OCI-LY7 (cell line): Measurements from ENCODE around the gene TSPAN5. TPM values are rescaled to one million over a fixed set of nuclear protein-coding genes. Genes with fewer than 3 reads are reported as not detected.

ENCODE experiments used
- BruUV-seq: library from RNA; stranded (reverse); fragments of 400-500 nt; replicated peaks from 2 replicates; lab custom pipeline; 2021; lab: Mats Ljungman, UMichigan
- CTCF ChIA-PET: fragments of 300-600 bp; sonication (Branson Sonifier 250); formaldehyde crosslinking; loops from one replicate; lab custom pipeline; 2022; ENCODE audit warnings: antibody characterized with exemption; ENCODE audit not compliant: unreplicated experiment; lab: Charles Lee
- POLR2A ChIA-PET: fragments of 300-600 bp; sonication (Branson Sonifier 250); formaldehyde crosslinking; loops from one replicate; lab custom pipeline; 2022; ENCODE audit warnings: antibody characterized with exemption; lab: Charles Lee
- DNase-seq: peaks from one replicate; pipeline ENCODE4 v3.0.0-alpha.2; 2015; ENCODE audit warnings: low spot score
- H2AFZ ChIP-seq: fragments of 200-600 bp; sonication (generic), shearing (Covaris generic); 2 replicates; pipeline ENCODE4 v1.6.1; 2014; ENCODE audit warnings: mild to moderate bottlenecking, antibody characterized with exemption, low read length, moderate library complexity
- H3K27ac ChIP-seq: fragments of 200-600 bp; sonication (generic); 2 replicates; pipeline ENCODE4 v1.5.1; 2014; ENCODE audit warnings: mixed run types, low read depth, mild to moderate bottlenecking, moderate library complexity, low read length, inconsistent platforms; ENCODE audit not compliant: poor library complexity, severe bottlenecking
- H3K36me3 ChIP-seq: fragments of 200-600 bp; sonication (generic); 2 replicates; pipeline ENCODE4 v1.6.1; 2014; ENCODE audit warnings: mild to moderate bottlenecking, antibody characterized with exemption, low read length, moderate library complexity, mixed read lengths; ENCODE audit not compliant: insufficient read depth
- H3K4me1 ChIP-seq: fragments of 200-600 bp; sonication (generic); 2 replicates; pipeline ENCODE4 v1.5.1; 2014; ENCODE audit warnings: mild to moderate bottlenecking, low read length; ENCODE audit not compliant: insufficient read depth, poor library complexity, severe bottlenecking
- H3K4me2 ChIP-seq: fragments of 200-600 bp; sonication (generic); 2 replicates; pipeline ENCODE4 v1.6.1; 2014; ENCODE audit warnings: mild to moderate bottlenecking, low read length
- H3K4me3 ChIP-seq: fragments of 200-600 bp; sonication (generic); 2 replicates; pipeline ENCODE4 v1.5.1; 2014; ENCODE audit warnings: mild to moderate bottlenecking, low read depth, low read length; ENCODE audit not compliant: poor library complexity, severe bottlenecking
- H3K79me2 ChIP-seq: fragments of 200-600 bp; sonication (generic); 2 replicates; pipeline ENCODE4 v1.6.1; 2016; ENCODE audit warnings: low read depth, mild to moderate bottlenecking, low read length, moderate library complexity, mixed read lengths; ENCODE audit not compliant: insufficient read depth
- H3K9me2 ChIP-seq: fragments of 200-600 bp; sonication (generic); 2 replicates; pipeline ENCODE4 v1.6.1; 2016; ENCODE audit warnings: mild to moderate bottlenecking, low read length, mixed read lengths; ENCODE audit not compliant: insufficient read depth
- H3K9me3 ChIP-seq: fragments of 200-600 bp; sonication (generic); 2 replicates; pipeline ENCODE4 v1.6.1; 2014; ENCODE audit warnings: mild to moderate bottlenecking, mixed run types, low read length, mixed read lengths
- H4K20me1 ChIP-seq: fragments of 200-600 bp; sonication (generic); 2 replicates; pipeline ENCODE4 v1.6.1; 2014; ENCODE audit warnings: mild to moderate bottlenecking, antibody characterized with exemption, low read length, moderate library complexity, mixed read lengths; ENCODE audit not compliant: insufficient read depth
- EZH2phosphoT487 ChIP-seq: fragments of 200-600 bp; sonication (generic); IDR thresholded peaks from 2 replicates; pipeline ENCODE4 v1.6.1; 2018; ENCODE audit warnings: low read depth, borderline replicate concordance, mild to moderate bottlenecking, mixed run types, antibody characterized with exemption, low read length, moderate library complexity, mixed read lengths
- intact Hi-C: fragments of 100-400 bp; cut with micrococcal nuclease; formaldehyde crosslinking; loops from one replicate; pipeline ENCODE4 v1.10.0; 2022; ENCODE audit not compliant: unreplicated experiment
- total RNA-seq, 2 experiments: library from RNA; depleted of rRNA in 1 of 2; stranded (reverse); fragments of >200 nt in 1 of 2; shearing (Covaris generic) in 1 of 2; gene quantifications; 2 replicates each; pipeline ENCODE4 v1.2.3, GENCODE V29; 2014 to 2022
- TF ChIP-seq, protein P1 (sequence below): fragments of 200-600 bp; sonication (generic); conservative IDR thresholded peaks from 2 replicates; pipeline ENCODE4 v1.5.1; 2014; ENCODE audit warnings: mild to moderate bottlenecking, antibody characterized with exemption, low read length, moderate library complexity, mixed read lengths

Gene TSPAN5
- total RNA-seq, 2 experiments from 2014 or later: not detected

DNA sequence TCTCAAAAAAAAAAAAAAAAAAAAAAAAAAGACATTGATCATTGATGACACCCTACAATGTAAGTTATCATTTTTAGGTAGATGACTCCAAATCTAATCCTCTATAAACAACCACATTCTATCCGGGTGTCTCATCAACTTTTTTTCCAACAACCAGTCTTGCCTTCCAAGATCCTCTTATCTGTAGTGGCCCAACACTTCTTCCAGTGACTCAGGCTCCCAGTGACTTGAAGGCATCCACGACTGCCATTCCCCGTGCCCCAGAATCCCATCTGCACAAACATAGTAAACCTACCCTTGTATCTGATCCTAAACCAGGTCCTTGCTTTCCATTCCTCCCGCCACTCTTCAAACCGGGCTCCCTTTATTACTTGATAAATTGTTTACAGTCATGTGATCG is 15.6 kb upstream of the TSPAN5 start:
- Histone ChIP-seq H3K4me2 (no peak overlapping the region), H3K4me3 (no peak overlapping the region), H2AFZ (no peak overlapping the region), H3K9me2 (no peaks in the 10 kb centered on the region), H3K79me2 (no peaks in the 10 kb centered on the region), H3K27ac (no peak overlapping the region), H3K4me1 (no peaks in the 10 kb centered on the region), H3K36me3 (no peaks in the 10 kb centered on the region), H3K9me3 (no peaks in the 10 kb centered on the region), H4K20me1 (no peaks in the 10 kb centered on the region)
- ChIA-PET CTCF (no interaction called here), POLR2A (no interaction called here)
- TF ChIP-seq, protein P1, sequence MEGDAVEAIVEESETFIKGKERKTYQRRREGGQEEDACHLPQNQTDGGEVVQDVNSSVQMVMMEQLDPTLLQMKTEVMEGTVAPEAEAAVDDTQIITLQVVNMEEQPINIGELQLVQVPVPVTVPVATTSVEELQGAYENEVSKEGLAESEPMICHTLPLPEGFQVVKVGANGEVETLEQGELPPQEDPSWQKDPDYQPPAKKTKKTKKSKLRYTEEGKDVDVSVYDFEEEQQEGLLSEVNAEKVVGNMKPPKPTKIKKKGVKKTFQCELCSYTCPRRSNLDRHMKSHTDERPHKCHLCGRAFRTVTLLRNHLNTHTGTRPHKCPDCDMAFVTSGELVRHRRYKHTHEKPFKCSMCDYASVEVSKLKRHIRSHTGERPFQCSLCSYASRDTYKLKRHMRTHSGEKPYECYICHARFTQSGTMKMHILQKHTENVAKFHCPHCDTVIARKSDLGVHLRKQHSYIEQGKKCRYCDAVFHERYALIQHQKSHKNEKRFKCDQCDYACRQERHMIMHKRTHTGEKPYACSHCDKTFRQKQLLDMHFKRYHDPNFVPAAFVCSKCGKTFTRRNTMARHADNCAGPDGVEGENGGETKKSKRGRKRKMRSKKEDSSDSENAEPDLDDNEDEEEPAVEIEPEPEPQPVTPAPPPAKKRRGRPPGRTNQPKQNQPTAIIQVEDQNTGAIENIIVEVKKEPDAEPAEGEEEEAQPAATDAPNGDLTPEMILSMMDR: no peak
- no peak for TF ChIP-seq EZH2phosphoT487
- no peak for DNase-seq
- BruUV-seq: no TSS peak
- intact Hi-C loops: no loop called here

DNA sequence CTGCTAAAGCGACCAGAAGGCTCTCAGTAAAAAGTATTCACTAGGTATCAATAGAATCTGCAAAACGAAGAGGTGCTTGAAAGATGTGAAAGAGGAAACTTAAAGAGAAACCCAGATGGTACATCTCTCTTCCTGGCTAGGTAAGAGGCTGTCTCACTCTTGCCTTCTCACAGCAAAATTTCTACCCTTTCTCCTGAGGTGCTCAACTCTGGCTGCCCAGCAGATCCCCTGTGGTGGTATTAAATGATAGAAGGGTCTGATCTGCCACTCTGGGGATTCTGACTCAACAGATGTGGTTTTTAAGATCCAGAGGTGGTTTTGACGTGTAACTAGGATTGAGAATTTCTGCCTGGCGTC is 14.9 kb upstream of the TSPAN5 start:
- no peaks in the 10 kb centered on the region for H3K9me3 ChIP-seq
- H3K4me2 ChIP-seq: no peak overlapping the region
- DNase-seq: no peak
- TF ChIP-seq, protein P1: no peak
- no peak for TF ChIP-seq EZH2phosphoT487
- intact Hi-C loops: no loop called here
- H3K4me1 ChIP-seq: no peaks in the 10 kb centered on the region
- no peak overlapping the region for H3K4me3 ChIP-seq
- H3K27ac ChIP-seq: no peak overlapping the region
- BruUV-seq: no TSS peak
- H3K9me2 ChIP-seq: no peaks in the 10 kb centered on the region
- no peak overlapping the region for H2AFZ ChIP-seq
- no peaks in the 10 kb centered on the region for H4K20me1 ChIP-seq
- no peaks in the 10 kb centered on the region for H3K79me2 ChIP-seq
- CTCF ChIA-PET: no interaction called here
- no peaks in the 10 kb centered on the region for H3K36me3 ChIP-seq
- POLR2A ChIA-PET: no interaction called here

DNA sequence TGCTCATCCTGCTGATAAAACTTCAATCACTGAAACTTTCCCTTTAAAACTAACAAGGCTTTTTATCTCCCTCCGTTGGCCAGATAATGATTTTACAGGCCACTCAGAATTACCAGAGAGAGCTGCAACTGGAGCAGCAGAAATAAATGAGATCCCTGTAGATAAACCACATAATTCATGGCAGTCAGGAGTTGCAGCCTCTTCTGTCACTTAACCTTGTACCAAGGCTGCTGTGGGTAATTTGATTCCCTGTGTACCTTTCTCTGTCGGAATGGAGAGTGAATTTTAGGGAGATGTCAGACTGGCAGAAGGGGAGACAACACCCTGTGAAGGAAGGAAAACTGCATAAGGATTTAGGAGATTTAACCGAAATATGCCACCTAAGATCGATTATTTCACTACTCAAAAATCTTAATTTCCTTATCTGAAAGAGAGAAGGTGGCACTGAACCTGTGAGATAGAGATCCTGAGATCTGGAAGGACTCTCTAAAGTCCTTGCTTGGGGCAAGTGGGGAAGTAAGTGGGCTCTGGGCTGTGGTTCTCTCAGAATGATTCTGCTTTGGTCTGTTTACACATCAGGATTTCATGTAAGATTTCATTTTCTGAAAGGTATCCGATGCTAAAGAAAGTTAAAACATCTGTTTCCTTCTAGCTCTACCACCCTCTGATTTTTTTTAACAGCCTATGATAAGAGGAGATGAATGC is 14.3 kb upstream of the TSPAN5 start:
- Histone ChIP-seq H3K4me1 (no peaks in the 10 kb centered on the region), H3K9me3 (no peaks in the 10 kb centered on the region), H3K9me2 (no peaks in the 10 kb centered on the region), H3K36me3 (no peaks in the 10 kb centered on the region), H2AFZ (no peak overlapping the region), H3K4me3 (no peak overlapping the region), H4K20me1 (no peaks in the 10 kb centered on the region), H3K79me2 (no peaks in the 10 kb centered on the region), H3K4me2 (no peak overlapping the region), H3K27ac (no peak overlapping the region)
- intact Hi-C loops: no loop called here
- no peak for DNase-seq
- ChIA-PET POLR2A (no interaction called here), CTCF (no interaction called here)
- no TSS peak for BruUV-seq
- TF ChIP-seq EZH2phosphoT487: no peak
- TF ChIP-seq, protein P1: no peak
